ENCODE measurements around the gene MITF.

- TF ChIP-seq CTCF (optimal IDR thresholded peaks at IDR 0.05 in 1 of 3, IDR thresholded peaks at IDR 0.05 in 1 of 3, conservative IDR thresholded peaks at IDR 0.05 in 1 of 3; ENCODE audit: extremely low read depth in 1 of 3, insufficient read depth in 2 of 3, low read length in 3 of 3) (no peak), EZH2 (IDR thresholded peaks at IDR 0.05; ENCODE audit: low read length) (no peak)
Measured at GRCh38 chr3:70000028-70000410, 260.8 kb downstream of the MITF start.

Measured in keratinocyte (primary cell).